HuH-7.5 (cell line): ENCODE measurements around the gene OXCT1.

Experiments used
- DNase-seq: peaks from one replicate; pipeline ENCODE4 v3.0.0; 2011; ENCODE audit warnings: low spot score

The OXCT1 gene

GRCh38 chr5:41869724-41870626, at the start of gene OXCT1:
OXCT1 (minus strand) TSS chr5:41870425; CDS start chr5:41870358, 67 bp downstream.
- peak; percentile 71 for DNase-seq

- no peak for DNase-seq
Observed at GRCh38 chr5:41918105-41918504, 47.9 kb upstream of the OXCT1 start.

GRCh38 chr5:41908374-41909079, 38.3 kb upstream of the OXCT1 start:
- DNase-seq: no peak

- no peak for DNase-seq
Observed at GRCh38 chr5:41906151-41906550, 35.9 kb upstream of the OXCT1 start.

GRCh38 chr5:41903892-41904799, 33.9 kb upstream of the OXCT1 start, which contains the start of gene RIMOC1:
RIMOC1 (plus strand) TSS chr5:41904344; CDS start chr5:41904368, 24 bp downstream.
- peak; percentile 89 for DNase-seq

- no peak for DNase-seq
Observed at GRCh38 chr5:41903382-41903891, 33.2 kb upstream of the OXCT1 start.

- DNase-seq: no peak
Observed at GRCh38 chr5:41896230-41896629, 26.0 kb upstream of the OXCT1 start.

- no peak for DNase-seq
Observed at GRCh38 chr5:41893074-41893851, 23.0 kb upstream of the OXCT1 start.

GRCh38 chr5:41892031-41892430, 21.8 kb upstream of the OXCT1 start:
- no peak for DNase-seq

GRCh38 chr5:41891066-41891707, 21.0 kb upstream of the OXCT1 start:
- no peak for DNase-seq

- DNase-seq: no peak
Observed at GRCh38 chr5:41885286-41885685, 15.1 kb upstream of the OXCT1 start.

GRCh38 chr5:41883936-41884335, 13.7 kb upstream of the OXCT1 start:
- no peak for DNase-seq

GRCh38 chr5:41883243-41883642, 13.0 kb upstream of the OXCT1 start:
- DNase-seq: no peak

- no peak for DNase-seq
Observed at GRCh38 chr5:41882765-41883164, 12.5 kb upstream of the OXCT1 start.

GRCh38 chr5:41878643-41879478, 8.6 kb upstream of the OXCT1 start:
- DNase-seq: no peak

GRCh38 chr5:41878173-41878572, 7.9 kb upstream of the OXCT1 start:
- DNase-seq: no peak

- DNase-seq: no peak
Observed at GRCh38 chr5:41877408-41877807, 7.2 kb upstream of the OXCT1 start.

GRCh38 chr5:41876678-41877077, 6.5 kb upstream of the OXCT1 start:
- DNase-seq: no peak

- no peak for DNase-seq
Observed at GRCh38 chr5:41875121-41875520, 4.9 kb upstream of the OXCT1 start.
